AG09309 (cell line): Measurements from ENCODE around the gene EFNA5.
A peak's percentile ranks its signal among the peaks of the same experiment; 100 is the strongest.

Experiments
- DNase-seq: peaks from one replicate; pipeline ENCODE4 v3.0.0-alpha.2; 2010; ENCODE audit warnings: low read depth
- H3K4me3 ChIP-seq: 2 replicates; pipeline ENCODE4 v1.5.1; 2011; ENCODE audit warnings: mild to moderate bottlenecking, low read depth, low read length, moderate library complexity; ENCODE audit not compliant: control insufficient read depth
- CTCF ChIP-seq: IDR thresholded peaks from 2 replicates; pipeline ENCODE4 v1.5.1; 2011; ENCODE audit warnings: mild to moderate bottlenecking, low read depth, low read length, inconsistent platforms; ENCODE audit not compliant: insufficient read depth, control insufficient read depth; ENCODE audit errors: missing control alignments

The EFNA5 gene

GRCh38 chr5:107704681-107705401 lies 34.1 kb upstream of the EFNA5 start:
- no peak for DNase-seq
- H3K4me3 ChIP-seq, result peak overlapping the region; percentile 37
- no peak for TF ChIP-seq CTCF

GRCh38 chr5:107700481-107700880 lies 29.7 kb upstream of the EFNA5 start:
- no peak for TF ChIP-seq CTCF
- no peak for DNase-seq

GRCh38 chr5:107699425-107699824 lies 28.7 kb upstream of the EFNA5 start:
- no peak for TF ChIP-seq CTCF
- no peak overlapping the region for H3K4me3 ChIP-seq
- no peak for DNase-seq

More at GRCh38 chr5:107700481-107700880, 29.7 kb upstream of the EFNA5 start:
- no peak overlapping the region for H3K4me3 ChIP-seq

DNA sequence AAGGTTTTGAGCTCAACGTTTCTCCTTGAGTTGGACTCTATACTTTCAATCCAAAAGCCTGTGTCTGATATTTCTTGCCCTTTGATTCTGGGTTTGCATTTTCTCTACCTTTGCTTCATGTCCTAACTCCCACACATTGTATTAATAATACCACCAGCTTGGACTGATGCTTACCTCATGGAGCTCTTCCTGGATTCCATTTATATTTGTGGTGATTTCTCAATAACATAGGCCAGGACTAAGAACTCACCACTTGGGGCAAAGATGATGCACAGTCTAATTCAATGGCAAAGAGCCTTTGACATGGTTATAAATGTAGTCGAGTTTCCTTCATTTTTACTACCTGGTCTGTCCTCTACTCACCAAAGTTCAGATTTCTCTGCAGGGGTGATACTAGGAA lies 27.5 kb upstream of the EFNA5 start:
- peak; percentile 10 for TF ChIP-seq CTCF
- H3K4me3 ChIP-seq, result no peak overlapping the region
- peak; percentile 21 for DNase-seq

- H3K4me3 ChIP-seq, result no peak overlapping the region
- DNase-seq, result no peak
- TF ChIP-seq CTCF, result no peak
Measured at GRCh38 chr5:107696498-107696897, 25.8 kb upstream of the EFNA5 start.

DNA sequence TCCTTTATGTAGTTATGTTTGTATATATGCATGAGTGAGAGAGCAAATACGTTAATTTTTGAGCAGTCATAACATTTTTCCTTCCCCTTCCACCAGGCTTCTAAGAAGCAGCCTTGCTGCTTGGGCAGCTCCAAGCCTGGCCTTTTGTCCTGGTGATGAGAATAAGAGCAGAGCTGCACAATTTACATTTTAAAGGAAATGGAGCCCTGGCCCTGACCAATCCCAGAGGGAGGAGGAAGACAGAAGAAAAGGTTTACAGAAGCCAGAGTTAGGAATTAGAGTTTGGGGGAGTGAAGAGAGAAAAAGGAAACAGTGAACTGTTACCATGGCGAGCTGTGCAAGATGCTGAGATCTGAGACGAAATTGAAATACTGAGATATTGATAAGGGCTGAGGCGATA lies 25.3 kb upstream of the EFNA5 start:
- H3K4me3 ChIP-seq, result no peak overlapping the region
- DNase-seq, result no peak

More for the DNA sequence above, 25.3 kb upstream of the EFNA5 start:
- no peak for TF ChIP-seq CTCF
